CD14-positive monocyte (primary cell): ENCODE results near the gene BRIP1. TPM values are rescaled to one million over a fixed set of nuclear protein-coding genes. Genes with fewer than 3 reads are reported as not detected.

Experiments used
- DNase-seq, 3 donors: peaks; one replicate each; pipeline ENCODE4 v3.0.0-alpha.2; 2011 to 2022
- H2AFZ ChIP-seq: 2 replicates; pipeline ENCODE4 v1.6.0; 2012; ENCODE audit warnings: mild to moderate bottlenecking, low read depth, low read length, inconsistent platforms; ENCODE audit not compliant: insufficient read depth, poor library complexity, severe bottlenecking
- H3K27ac ChIP-seq, 2 donors: 1 replicate in 1 of 2; 2 replicates in 1 of 2; pipeline ENCODE4 v1.5.1; 2012 to 2013; ENCODE audit warnings: low read length in 2 of 2, control low read depth in 1 of 2, inconsistent platforms in 1 of 2, low read depth in 1 of 2, mild to moderate bottlenecking in 1 of 2
- H3K27me3 ChIP-seq, 2 donors: one replicate each; pipeline versions ENCODE4 v1.6.0 to v1.6.1; 2011 to 2013; ENCODE audit warnings: low read length in 2 of 2; ENCODE audit not compliant: control insufficient read depth in 2 of 2, insufficient read depth in 2 of 2
- H3K36me3 ChIP-seq, 2 donors: replicated peaks in 1 of 2; 1 replicate in 1 of 2; 2 replicates in 1 of 2; pipeline versions ENCODE4 v1.5.1 to v1.6.1; 2012 to 2013; ENCODE audit warnings: low read length in 2 of 2, control low read depth in 1 of 2, inconsistent platforms in 1 of 2, mild to moderate bottlenecking in 1 of 2; ENCODE audit not compliant: insufficient read depth in 2 of 2, control insufficient read depth in 1 of 2
- H3K4me1 ChIP-seq, 2 donors: 1 replicate in 1 of 2; 2 replicates in 1 of 2; pipeline versions ENCODE4 v1.5.1 to v1.6.1; 2012 to 2013; ENCODE audit warnings: low read length in 2 of 2, control low read depth in 1 of 2, inconsistent platforms in 1 of 2, mild to moderate bottlenecking in 1 of 2, moderate library complexity in 1 of 2; ENCODE audit not compliant: insufficient read depth in 2 of 2, control insufficient read depth in 1 of 2
- H3K4me2 ChIP-seq: replicated peaks from 2 replicates; pipeline ENCODE3; 2012; ENCODE audit warnings: low read length, moderate library complexity, mild to moderate bottlenecking; ENCODE audit not compliant: poor library complexity, severe bottlenecking; ENCODE audit errors: extremely low read depth
- H3K4me3 ChIP-seq, 3 experiments: fragments of 200-600 bp in 1 of 3; sonication (generic) in 1 of 3; replicated peaks in 1 of 3; 1 replicate in 2 of 3; 2 replicates in 1 of 3; pipeline ENCODE4 v1.5.1; 2011 to 2013; ENCODE audit warnings: low read length in 3 of 3, mild to moderate bottlenecking in 3 of 3, control low read depth in 2 of 3, low read depth in 2 of 3, inconsistent platforms in 1 of 3, moderate library complexity in 1 of 3
- H3K79me2 ChIP-seq: 2 replicates; pipeline ENCODE4 v1.6.0; 2012; ENCODE audit warnings: mild to moderate bottlenecking, control low read depth, inconsistent platforms, low read length, moderate library complexity; ENCODE audit not compliant: insufficient read depth
- H3K9ac ChIP-seq: 2 replicates; pipeline ENCODE4 v1.6.0; 2017; ENCODE audit warnings: low read length, mild to moderate bottlenecking; ENCODE audit not compliant: insufficient read depth, poor library complexity, severe bottlenecking
- H3K9me3 ChIP-seq, 2 donors: replicated peaks in 1 of 2; 1 replicate in 1 of 2; 2 replicates in 1 of 2; pipeline versions ENCODE4 v1.5.1 to v1.6.1; 2012 to 2013; ENCODE audit warnings: low read length in 2 of 2, control low read depth in 1 of 2; ENCODE audit not compliant: control insufficient read depth in 1 of 2, insufficient read depth in 1 of 2
- H4K20me1 ChIP-seq: 2 replicates; pipeline ENCODE4 v1.6.0; 2012; ENCODE audit warnings: mild to moderate bottlenecking, low read length, control low read depth, moderate library complexity; ENCODE audit not compliant: insufficient read depth
- H3K27ac Mint-ChIP-seq, 7 donors: one replicate each; pipeline ENCODE4 v1.8.0; 2020; ENCODE audit warnings: mild to moderate bottlenecking in 7 of 7, mixed read lengths in 7 of 7, moderate library complexity in 6 of 7, inconsistent platforms in 2 of 7
- H3K27me3 Mint-ChIP-seq, 3 donors: one replicate each; pipeline ENCODE4 v1.8.0; 2021 to 2022; ENCODE audit warnings: low read depth in 3 of 3, mild to moderate bottlenecking in 3 of 3, mixed read lengths in 3 of 3, moderate library complexity in 3 of 3, inconsistent platforms in 1 of 3
- H3K36me3 Mint-ChIP-seq, 2 donors: one replicate each; pipeline ENCODE4 v1.8.0; 2020; ENCODE audit warnings: mixed read lengths in 2 of 2, inconsistent platforms in 1 of 2, mild to moderate bottlenecking in 1 of 2
- H3K4me1 Mint-ChIP-seq: one replicate; pipeline ENCODE4 v1.8.0; 2020; ENCODE audit warnings: mild to moderate bottlenecking, mixed read lengths
- H3K4me3 Mint-ChIP-seq, 2 donors: one replicate each; pipeline ENCODE4 v1.8.0; 2020; ENCODE audit warnings: mild to moderate bottlenecking in 2 of 2, mixed read lengths in 2 of 2, moderate library complexity in 1 of 2
- H3K9me3 Mint-ChIP-seq, 7 donors: one replicate each; pipeline ENCODE4 v1.8.0; 2020 to 2022; ENCODE audit warnings: mixed read lengths in 7 of 7, mild to moderate bottlenecking in 6 of 7, moderate library complexity in 6 of 7, inconsistent platforms in 2 of 7
- CTCF ChIP-seq: fragments of 200-600 bp; IDR thresholded peaks from one replicate; pipeline ENCODE4 v1.8.0; 2022; ENCODE audit warnings: antibody characterized with exemption, mild to moderate bottlenecking
- WGBS: methylation state at CpG from one replicate; pipeline ENCODE4 v1.1.5; 2013; ENCODE audit warnings: missing lambda C conversion rate; ENCODE audit not compliant: insufficient coverage; 5-methylcytosine and 5-hydroxymethylcytosine counted together
- intact Hi-C, 2 donors: fragments of 100-400 bp; cut with micrococcal nuclease; formaldehyde crosslinking; loops; one replicate each; pipeline versions ENCODE4 v1.15.0 to v1.15.1; 2023
- polyA plus RNA-seq, 3 donors: library from polyadenylated mRNA; depleted of rRNA in 1 of 3; unstranded in 2 of 3; stranded (reverse) in 1 of 3; fragments of 300-500 nt in 2 of 3; fragments of >200 nt in 1 of 3; fragmentation: Illumina TruSeq in 2 of 3; gene quantifications; 1 replicate in 2 of 3; 2 replicates in 1 of 3; pipeline ENCODE4 v1.2.3, GENCODE V29; 2012 to 2021

Gene BRIP1
- polyA plus RNA-seq, 3 donors: 0.11 to 0.12 TPM; not detected in 1

- no peak for DNase-seq
- Mint-ChIP-seq H3K27ac (no peak overlapping the region), H3K36me3 (peaks cover 39 to 53% of the 10 kb centered on the region in 2 donors), H3K4me1 (no peaks in the 10 kb centered on the region), H3K27me3 (no peaks in the 10 kb centered on the region), H3K9me3 (peaks cover 10 to 22% (median 19%) of the 10 kb centered on the region in 7 donors), H3K4me3 (no peak overlapping the region)
- intact Hi-C loops: no loop called here
- H3K36me3 ChIP-seq: peaks cover 2 to 22% of the 10 kb centered on the region in 2 donors
- H3K4me1 ChIP-seq: no peaks in the 10 kb centered on the region
- no peaks in the 10 kb centered on the region for H4K20me1 ChIP-seq
- H3K27me3 ChIP-seq: no peaks in the 10 kb centered on the region
- no peak overlapping the region for H3K27ac ChIP-seq
- no peak overlapping the region for H3K9ac ChIP-seq
- no peak overlapping the region for H2AFZ ChIP-seq
- WGBS: no CpG with 5 or more reads among the region's 2 CpGs
- no peak for TF ChIP-seq CTCF
- H3K4me3 ChIP-seq: no peak overlapping the region
- no peak overlapping the region for H3K4me2 ChIP-seq
- H3K79me2 ChIP-seq: no peaks in the 10 kb centered on the region
- peaks cover 5 to 13% of the 10 kb centered on the region in 2 donors for H3K9me3 ChIP-seq
Measured at GRCh38 chr17:61770752-61771533, 92.4 kb downstream of the BRIP1 start.

GRCh38 chr17:61770043-61770442 is 93.3 kb downstream of the BRIP1 start:
- Mint-ChIP-seq H3K27ac (no peak overlapping the region), H3K4me1 (no peaks in the 10 kb centered on the region), H3K36me3 (peaks cover 39 to 50% of the 10 kb centered on the region in 2 donors), H3K4me3 (no peak overlapping the region), H3K9me3 (peaks cover 10 to 22% (median 19%) of the 10 kb centered on the region in 7 donors), H3K27me3 (no peaks in the 10 kb centered on the region)
- TF ChIP-seq CTCF: no peak
- Histone ChIP-seq H3K4me2 (no peak overlapping the region), H3K4me1 (no peaks in the 10 kb centered on the region), H3K9me3 (peaks cover 5 to 13% of the 10 kb centered on the region in 2 donors), H3K27me3 (no peaks in the 10 kb centered on the region), H3K9ac (no peak overlapping the region), H4K20me1 (no peaks in the 10 kb centered on the region), H3K79me2 (no peaks in the 10 kb centered on the region), H3K36me3 (peaks cover 2 to 22% of the 10 kb centered on the region in 2 donors), H3K4me3 (no peak overlapping the region), H3K27ac (no peak overlapping the region), H2AFZ (no peak overlapping the region)
- intact Hi-C loops: no loop called here
- no peak for DNase-seq
